Activated T-cell treated with anti-CD3 and anti-CD28 coated beads, Interleukin-2, amount 50 U/mL, for 1 hour (primary cell): ENCODE measurements around the gene CHCHD4.
"Not testable (repeated sequence)": the region's sequence is repeated elsewhere in the genome, so short reads cannot be mapped to it uniquely, and the experiment has no call there.

Source experiments
- DNase-seq: peaks from one replicate; pipeline ENCODE4 v3.0.0-alpha.2; 2020

CHCHD4 gene

GRCh38 chr3:14118400-14119381, 6.0 kb downstream of the CHCHD4 start:
- DNase-seq = no peak

GRCh38 chr3:14117468-14118399, 6.9 kb downstream of the CHCHD4 start:
- no peak for DNase-seq

GRCh38 chr3:14113965-14114635, 10.6 kb downstream of the CHCHD4 start:
- no peak for DNase-seq

GRCh38 chr3:14110699-14111098, 14.0 kb downstream of the CHCHD4 start:
- DNase-seq = no peak

GRCh38 chr3:14109821-14110220, 14.8 kb downstream of the CHCHD4 start:
- not testable (repeated sequence) for DNase-seq

- DNase-seq = no peak
Observed at GRCh38 chr3:14097616-14098391, 26.9 kb downstream of the CHCHD4 start.

- no peak for DNase-seq
Observed at GRCh38 chr3:14096742-14097141, 27.9 kb downstream of the CHCHD4 start.

- no peak for DNase-seq
Observed at GRCh38 chr3:14093831-14094230, 30.8 kb downstream of the CHCHD4 start.

- no peak for DNase-seq
Observed at GRCh38 chr3:14092464-14092863, 32.2 kb downstream of the CHCHD4 start.

- not testable (repeated sequence) for DNase-seq
Observed at GRCh38 chr3:14091959-14092358, 32.7 kb downstream of the CHCHD4 start.

- DNase-seq = not testable (repeated sequence)
Observed at GRCh38 chr3:14087461-14087860, 37.2 kb downstream of the CHCHD4 start.

- no peak for DNase-seq
Observed at GRCh38 chr3:14082108-14082657, 42.5 kb downstream of the CHCHD4 start.

GRCh38 chr3:14077310-14077709, 47.4 kb downstream of the CHCHD4 start:
- DNase-seq = no peak

GRCh38 chr3:14075233-14075632, 49.4 kb downstream of the CHCHD4 start:
- not testable (repeated sequence) for DNase-seq

- DNase-seq = no peak
Observed at GRCh38 chr3:14064910-14065309, 59.8 kb downstream of the CHCHD4 start.

GRCh38 chr3:14063152-14063551, 61.5 kb downstream of the CHCHD4 start:
- DNase-seq = no peak
